Kidney (tissue), 14 donors: Measurements from ENCODE around the gene NRTN. TPM values are rescaled to one million over a fixed set of nuclear protein-coding genes. Genes with fewer than 3 reads are reported as not detected.

ENCODE experiments used
- DNase-seq, 5 donors: peaks; one replicate each; pipeline ENCODE4 v3.0.0-alpha.2; 2013 to 2020
- FAIRE-seq: peaks from 2 replicates; lab custom pipeline; 2012; peaks lifted over from hg19 to GRCh38; lab: Jason Lieb, UNC
- H3K27ac ChIP-seq, 2 donors: one replicate each; pipeline ENCODE4 v1.7.0; 2013; ENCODE audit warnings: low read depth in 2 of 2, low read length in 2 of 2, inconsistent platforms in 1 of 2
- H3K27me3 ChIP-seq: one replicate; pipeline ENCODE4 v1.7.1; 2013; ENCODE audit warnings: low read length, inconsistent platforms; ENCODE audit not compliant: control insufficient read depth, insufficient read depth
- H3K36me3 ChIP-seq, 3 donors: one replicate each; pipeline versions ENCODE4 v1.7.0 to v1.7.1; 2013; ENCODE audit warnings: low read length in 3 of 3, control low read depth in 1 of 3, inconsistent platforms in 1 of 3; ENCODE audit not compliant: insufficient read depth in 3 of 3, control insufficient read depth in 2 of 3
- H3K4me1 ChIP-seq, 3 donors: one replicate each; pipeline versions ENCODE4 v1.7.0 to v1.7.1; 2013; ENCODE audit warnings: low read length in 3 of 3, inconsistent platforms in 1 of 3, low read depth in 1 of 3; ENCODE audit not compliant: control insufficient read depth in 2 of 3, insufficient read depth in 2 of 3
- H3K4me3 ChIP-seq, 3 donors: one replicate each; pipeline versions ENCODE4 v1.7.0 to v1.8.1; 2013; ENCODE audit warnings: low read length in 3 of 3, control low read depth in 1 of 3, inconsistent platforms in 1 of 3
- H3K9ac ChIP-seq, 3 donors: one replicate each; pipeline versions ENCODE4 v1.7.0 to v1.7.1; 2013; ENCODE audit warnings: low read length in 3 of 3, control low read depth in 1 of 3, inconsistent platforms in 1 of 3
- H3K9me3 ChIP-seq, 3 donors: one replicate each; pipeline versions ENCODE4 v1.7.0 to v1.7.1; 2013; ENCODE audit warnings: low read length in 3 of 3, control low read depth in 1 of 3, inconsistent platforms in 1 of 3; ENCODE audit not compliant: control insufficient read depth in 2 of 3, insufficient read depth in 1 of 3
- CTCF ChIP-seq: IDR thresholded peaks from 3 replicates; pipeline ENCODE4 v1.5.1; 2012; ENCODE audit warnings: mild to moderate bottlenecking, moderate library complexity, borderline replicate concordance; ENCODE audit not compliant: insufficient read depth; ENCODE audit errors: extremely low read depth
- intact Hi-C: fragments of 100-400 bp; cut with DNase I; formaldehyde crosslinking; loops from one replicate; pipeline ENCODE4 v1.11.1; 2022
- polyA plus RNA-seq: library from polyadenylated mRNA; stranded (reverse); fragments of 350-450 nt; fragmentation: Illumina TruSeq; extraction: RNeasy Lipid Tissue Mini Kit (QIAGEN cat#74804); gene quantifications from one replicate; pipeline ENCODE4 v1.2.3, GENCODE V29; 2014; ENCODE audit warnings: low read depth, low replicate concordance; ENCODE audit not compliant: insufficient read depth
- total RNA-seq: library from RNA; stranded (reverse); fragmentation: NEBNext Ultra II Directional; extraction: Animal tissue kit (Norgen Biotek cat#: 25700); gene quantifications from one replicate; pipeline ENCODE4 v1.2.1, GENCODE V29; 2021
- donor health status: control.
- donor health status: control.
- donor health status: control.
- donor health status: control.
- donor health status: control.
- donor health status: DM: yes; HTN: yes; CAD: no.
- donor health status: Normal renal cell carcinoma (clear cell type).

NRTN gene
- total and polyA plus RNA-seq, 2 donors from 2014 or later, result 3.5 to 5.8 TPM

DNA sequence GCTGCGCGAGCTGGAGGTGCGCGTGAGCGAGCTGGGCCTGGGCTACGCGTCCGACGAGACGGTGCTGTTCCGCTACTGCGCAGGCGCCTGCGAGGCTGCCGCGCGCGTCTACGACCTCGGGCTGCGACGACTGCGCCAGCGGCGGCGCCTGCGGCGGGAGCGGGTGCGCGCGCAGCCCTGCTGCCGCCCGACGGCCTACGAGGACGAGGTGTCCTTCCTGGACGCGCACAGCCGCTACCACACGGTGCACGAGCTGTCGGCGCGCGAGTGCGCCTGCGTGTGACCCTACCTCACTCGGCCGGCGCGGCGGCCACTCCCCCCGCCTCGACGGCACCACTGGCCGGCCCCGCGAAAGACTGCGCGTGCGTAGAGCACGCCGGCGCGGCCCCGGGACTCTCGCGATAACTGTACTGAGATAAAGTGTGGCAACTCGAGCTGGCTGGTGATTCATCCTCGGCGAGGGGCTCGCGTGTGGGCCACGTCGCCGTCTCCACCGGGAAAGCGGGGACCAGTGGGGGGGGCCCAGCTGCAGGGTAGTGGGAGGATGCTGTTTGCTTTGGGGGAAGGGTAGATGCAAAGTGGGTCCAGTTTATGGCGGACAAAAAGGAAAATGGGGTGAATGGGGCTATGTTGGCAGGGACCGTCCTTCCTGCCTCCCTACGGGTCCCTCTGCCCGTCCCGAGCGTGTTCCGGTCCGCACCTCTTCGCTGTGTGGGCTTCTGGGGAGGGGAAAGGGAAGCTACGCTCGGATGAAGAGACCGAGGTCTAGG, 23.2 kb downstream of the NRTN start:
- FAIRE-seq, result no peak
- H3K27ac ChIP-seq, result peak overlapping the region; percentile 77 to 78

GRCh38 chr19:5828661-5829566, 24.0 kb downstream of the NRTN start:
- intact Hi-C loops, result no loop called here
- Histone ChIP-seq H3K9me3 (no peaks in the 10 kb centered on the region), H3K9ac (peak overlapping the region; percentile 15 to 82 (median 81)), H3K27ac (peak overlapping the region; percentile 77 to 78), H3K4me3 (peak overlapping the region; percentile 39 to 89 (median 73)), H3K4me1 (peaks cover 0 to 18% (median 3%) of the 10 kb centered on the region in 3 donors), H3K36me3 (peaks cover 0 to 3% (median 0%) of the 10 kb centered on the region in 3 donors), H3K27me3 (no peaks in the 10 kb centered on the region)
- no peak for TF ChIP-seq CTCF
- DNase-seq (peak in 4 of 5 donors; percentile 94 to 96 (median 95)), FAIRE-seq (no peak)

More for the DNA sequence above, 23.2 kb downstream of the NRTN start:
- Histone ChIP-seq H3K4me1 (peaks cover 0 to 18% (median 3%) of the 10 kb centered on the region in 3 donors), H3K27me3 (no peaks in the 10 kb centered on the region), H3K36me3 (peaks cover 0 to 3% (median 0%) of the 10 kb centered on the region in 3 donors), H3K9me3 (no peaks in the 10 kb centered on the region), H3K4me3 (peak overlapping the region; percentile 39 to 89 (median 73)), H3K9ac (peak overlapping the region; percentile 15 to 82 (median 81))
- TF ChIP-seq CTCF, result no peak
- peak; percentile 97 to 98 (median 97) for DNase-seq
- intact Hi-C loops, result no loop called here

- FAIRE-seq (no peak), DNase-seq (peak in 1 of 5 donors; percentile 74)
- H3K4me3 ChIP-seq, result peak overlapping the region in 2 of 3 donors; percentile 9 to 73
- H3K36me3 ChIP-seq, result peaks cover 0 to 3% (median 0%) of the 10 kb centered on the region in 3 donors
- peaks cover 0 to 18% (median 3%) of the 10 kb centered on the region in 3 donors for H3K4me1 ChIP-seq
- no peak overlapping the region for H3K27ac ChIP-seq
- H3K27me3 ChIP-seq, result no peaks in the 10 kb centered on the region
- intact Hi-C loops, result no loop called here
- peak overlapping the region in 1 of 3 donors; percentile 46 for H3K9ac ChIP-seq
- TF ChIP-seq CTCF, result no peak
- no peaks in the 10 kb centered on the region for H3K9me3 ChIP-seq
Observed at GRCh38 chr19:5829567-5830310, 24.9 kb downstream of the NRTN start.
